Adrenal gland (tissue), 12 donors: ENCODE measurements around the gene ASIC3. TPM values are rescaled to one million over a fixed set of nuclear protein-coding genes. Genes with fewer than 3 reads are reported as not detected.

ENCODE experiments used
- DNase-seq, 7 donors: peaks; one replicate each; pipeline ENCODE4 v3.0.0-alpha.2; 2019 to 2020
- H3K27ac ChIP-seq, 5 donors: fragments of 200-600 bp; sonication (generic) in 4 of 5; 1 replicate in 3 of 5; 2 replicates in 2 of 5; pipeline versions ENCODE4 v1.5.1 to v1.8.0; 2016 to 2020; ENCODE audit warnings: mild to moderate bottlenecking in 1 of 5
- H3K27me3 ChIP-seq: fragments of 200-600 bp; 2 replicates; pipeline ENCODE4 v1.8.0; 2021
- H3K36me3 ChIP-seq, 2 donors: fragments of 200-600 bp; replicated peaks in 1 of 2; 1 replicate in 1 of 2; 2 replicates in 1 of 2; pipeline versions ENCODE4 v1.5.1 to v1.8.0; 2018 to 2022
- H3K4me1 ChIP-seq, 2 donors: fragments of 200-600 bp; replicated peaks in 1 of 2; 1 replicate in 1 of 2; 2 replicates in 1 of 2; pipeline versions ENCODE4 v1.5.1 to v1.8.0; 2018 to 2021
- H3K4me3 ChIP-seq, 4 donors: fragments of 200-600 bp; sonication (generic) in 3 of 4; one replicate each; pipeline ENCODE4 v1.5.1; 2016 to 2018
- H3K9me3 ChIP-seq, 3 donors: fragments of 200-600 bp; sonication (generic) in 1 of 3; replicated peaks in 1 of 3; 1 replicate in 2 of 3; 2 replicates in 1 of 3; pipeline versions ENCODE4 v1.5.1 to v1.8.0; 2016 to 2021
- CTCF ChIP-seq, 6 experiments: fragments of 450-650 bp in 4 of 6; fragments of 200-600 bp in 2 of 6; sonication (generic) in 1 of 6; IDR thresholded peaks; 1 replicate in 5 of 6; 2 replicates in 1 of 6; pipeline versions ENCODE4 v1.5.1 to v1.8.0; 2016 to 2021; ENCODE audit warnings: antibody characterized with exemption in 6 of 6, mild to moderate bottlenecking in 2 of 6, moderate library complexity in 1 of 6
- POLR2A ChIP-seq, 2 donors: fragments of 450-650 bp; IDR thresholded peaks; one replicate each; pipeline ENCODE4 v1.6.1; 2017; ENCODE audit warnings: antibody characterized with exemption in 2 of 2, mild to moderate bottlenecking in 2 of 2, moderate library complexity in 1 of 2
- WGBS, 4 donors: extraction: QIAGEN DNeasy Blood & Tissue Kit in 2 of 4; methylation state at CpG; one replicate each; pipeline versions ENCODE4 v1.1.5 to v1.1.7; 2013 to 2017; 5-methylcytosine and 5-hydroxymethylcytosine counted together
- intact Hi-C, 2 donors: fragments of 100-400 bp; cut with DNase I; formaldehyde crosslinking; loops; one replicate each; pipeline versions ENCODE4 v1.14.1 to v1.15.0; 2022 to 2023
- polyA plus RNA-seq, 3 donors: library from polyadenylated mRNA; stranded (reverse); fragments of 200-250 nt in 2 of 3; fragments of 350-450 nt in 1 of 3; fragmentation: Illumina TruSeq in 1 of 3; extraction: RNeasy Lipid Tissue Mini Kit (QIAGEN cat#74804) in 1 of 3; gene quantifications; one replicate each; pipeline ENCODE4 v1.2.3, GENCODE V29; 2013 to 2014
- total RNA-seq, 9 donors: library from RNA; depleted of rRNA in 4 of 9; stranded (reverse); fragments of >200 nt in 4 of 9; fragments of 120-200 nt in 1 of 9; fragmentation: NEBNext Ultra II Directional in 1 of 9; extraction: Animal tissue kit (Norgen Biotek cat#: 25700) in 1 of 9; gene quantifications; one replicate each; pipeline versions ENCODE4 v1.1.0 to v1.2.4, GENCODE V29; 2013 to 2023
- donor health status: healthy with polysubstance abuse.
- donor health status: Bipolar disorder and iron deficiency.
- donor health status: DM: yes; HTN: yes; CAD: no.
- donor health status: DM: no; HTN: no; CAD: no.
- donor health status: DM: no; HTN: no; CAD: no.
- donor health status: DM: yes; HTN: yes; CAD: no.

ASIC3 gene
- total and polyA plus RNA-seq, 12 donors, result 0.24 to 32.7 (median 1.3) TPM; not detected in 1

- Histone ChIP-seq H3K9me3 (no peaks in the 10 kb centered on the region), H3K27ac (no peak overlapping the region), H3K36me3 (peaks cover 0 to 11% of the 10 kb centered on the region in 2 donors), H3K4me3 (no peak overlapping the region), H3K4me1 (peaks cover 0 to 3% of the 10 kb centered on the region in 2 donors), H3K27me3 (no peaks in the 10 kb centered on the region)
- TF ChIP-seq CTCF (IDR thresholded peaks at IDR 0.05) (no peak), POLR2A (IDR thresholded peaks at IDR 0.05) (no peak)
- intact Hi-C loops, result no loop called here
- 48 to 60% (median 57%) methylated on average over 12 to 14 of the region's 14 CpGs for WGBS, 4 donors
- peak in 1 of 7 donors; percentile 44 for DNase-seq
Measured at GRCh38 chr7:151046603-151047573, 1.4 kb upstream of the ASIC3 start.

DNA sequence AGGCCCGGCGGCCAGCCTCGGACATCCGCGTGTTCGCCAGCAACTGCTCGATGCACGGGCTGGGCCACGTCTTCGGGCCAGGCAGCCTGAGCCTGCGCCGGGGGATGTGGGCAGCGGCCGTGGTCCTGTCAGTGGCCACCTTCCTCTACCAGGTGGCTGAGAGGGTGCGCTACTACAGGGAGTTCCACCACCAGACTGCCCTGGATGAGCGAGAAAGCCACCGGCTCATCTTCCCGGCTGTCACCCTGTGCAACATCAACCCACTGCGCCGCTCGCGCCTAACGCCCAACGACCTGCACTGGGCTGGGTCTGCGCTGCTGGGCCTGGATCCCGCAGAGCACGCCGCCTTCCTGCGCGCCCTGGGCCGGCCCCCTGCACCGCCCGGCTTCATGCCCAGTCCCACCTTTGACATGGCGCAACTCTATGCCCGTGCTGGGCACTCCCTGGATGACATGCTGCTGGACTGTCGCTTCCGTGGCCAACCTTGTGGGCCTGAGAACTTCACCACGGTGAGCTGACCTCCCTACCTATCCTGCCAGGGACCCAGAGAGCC, 656 bp downstream of the ASIC3 start:
- Histone ChIP-seq H3K27me3 (no peaks in the 10 kb centered on the region), H3K4me3 (no peak overlapping the region), H3K27ac (no peak overlapping the region), H3K4me1 (peaks cover 0 to 3% of the 10 kb centered on the region in 2 donors), H3K36me3 (peaks cover 0 to 8% of the 10 kb centered on the region in 2 donors), H3K9me3 (no peaks in the 10 kb centered on the region)
- intact Hi-C loops, result no loop called here
- TF ChIP-seq CTCF (IDR thresholded peaks at IDR 0.05) (no peak), POLR2A (IDR thresholded peaks at IDR 0.05) (no peak)
- no peak for DNase-seq
- 87 to 92% (median 89%) methylated on average over 15 to 38 of the region's 38 CpGs for WGBS, 4 donors

- H3K9me3 ChIP-seq, result no peaks in the 10 kb centered on the region
- H3K27ac ChIP-seq, result no peak overlapping the region
- TF ChIP-seq CTCF (IDR thresholded peaks at IDR 0.05) (no peak), POLR2A (IDR thresholded peaks at IDR 0.05) (no peak)
- intact Hi-C loops, result no loop called here
- WGBS, 4 donors, result 1 to 32% (median 2%) methylated on average over 4 to 50 of the region's 50 CpGs
- no peaks in the 10 kb centered on the region for H3K27me3 ChIP-seq
- peaks cover 0 to 3% of the 10 kb centered on the region in 2 donors for H3K4me1 ChIP-seq
- no peak overlapping the region for H3K4me3 ChIP-seq
- no peaks in the 10 kb centered on the region for H3K36me3 ChIP-seq
- peak; percentile 58 to 77 (median 68) for DNase-seq
Measured at GRCh38 chr7:151051108-151051507, 2.8 kb downstream of the ASIC3 start.

- Histone ChIP-seq H3K4me3 (no peak overlapping the region), H3K27ac (no peak overlapping the region), H3K27me3 (no peaks in the 10 kb centered on the region), H3K4me1 (peaks cover 0 to 15% of the 10 kb centered on the region in 2 donors), H3K9me3 (no peaks in the 10 kb centered on the region), H3K36me3 (no peaks in the 10 kb centered on the region)
- intact Hi-C loops, result no loop called here
- no peak for TF ChIP-seq POLR2A (IDR thresholded peaks at IDR 0.05)
- TF ChIP-seq CTCF (IDR thresholded peaks at IDR 0.05), result no peak
- no peak for DNase-seq
- WGBS, 4 donors, result 76 to 96% (median 80%) methylated on average over 2 to 4 of the region's 4 CpGs
Measured at GRCh38 chr7:151053096-151053495, 4.8 kb downstream of the ASIC3 start.
